RPMI8226 (cell line): ENCODE data around the gene TMEM151A.
"Not testable (repeated sequence)": the region's sequence is repeated elsewhere in the genome, so short reads cannot be mapped to it uniquely, and the experiment has no call there.

ENCODE experiments used
- DNase-seq: peaks from one replicate; pipeline ENCODE4 v3.0.0-alpha.2; 2015

Gene TMEM151A

DNA sequence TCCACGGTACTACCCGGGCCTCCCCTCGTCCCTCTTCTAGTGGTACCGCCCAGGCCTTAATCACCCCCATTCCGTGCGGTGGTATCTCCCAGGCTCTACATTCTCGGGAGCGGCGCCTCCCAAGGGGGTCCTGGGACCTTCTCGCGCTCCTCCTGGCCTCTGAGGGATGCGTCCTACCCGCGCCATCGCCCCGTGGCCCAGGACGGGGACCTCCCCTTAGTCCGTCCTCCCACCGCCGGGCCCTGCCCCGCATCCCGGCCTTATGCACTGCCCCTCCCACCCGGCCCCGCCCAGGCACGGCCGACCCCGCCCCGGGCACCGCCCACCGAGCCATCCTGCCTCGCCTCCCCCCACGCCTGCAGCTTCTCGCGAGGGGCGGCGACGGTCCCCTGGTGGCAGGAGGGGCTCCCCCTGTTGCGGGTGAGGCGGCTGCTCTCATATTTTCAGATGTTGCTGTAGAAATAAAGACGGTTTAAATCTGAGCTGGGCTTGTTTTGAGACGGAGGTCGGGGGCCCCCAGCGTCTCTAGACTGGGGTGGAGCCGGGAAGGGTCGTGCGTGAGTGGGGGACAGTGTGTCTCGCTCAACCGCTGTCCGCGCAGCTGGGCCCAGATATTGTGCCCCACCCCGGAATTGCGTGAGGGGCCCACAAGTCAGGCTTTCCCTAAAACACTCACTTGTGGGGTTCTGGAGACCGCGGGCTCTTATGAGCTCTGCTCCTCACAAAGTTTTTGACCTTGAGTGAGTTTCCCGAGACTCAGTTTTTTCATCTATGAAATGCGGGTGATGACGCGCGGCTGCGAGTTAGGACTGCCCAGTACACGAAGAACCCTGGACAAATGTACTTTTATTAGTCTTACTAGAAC is 24.1 kb upstream of the TMEM151A start:
- peak; percentile 89 for DNase-seq

DNA sequence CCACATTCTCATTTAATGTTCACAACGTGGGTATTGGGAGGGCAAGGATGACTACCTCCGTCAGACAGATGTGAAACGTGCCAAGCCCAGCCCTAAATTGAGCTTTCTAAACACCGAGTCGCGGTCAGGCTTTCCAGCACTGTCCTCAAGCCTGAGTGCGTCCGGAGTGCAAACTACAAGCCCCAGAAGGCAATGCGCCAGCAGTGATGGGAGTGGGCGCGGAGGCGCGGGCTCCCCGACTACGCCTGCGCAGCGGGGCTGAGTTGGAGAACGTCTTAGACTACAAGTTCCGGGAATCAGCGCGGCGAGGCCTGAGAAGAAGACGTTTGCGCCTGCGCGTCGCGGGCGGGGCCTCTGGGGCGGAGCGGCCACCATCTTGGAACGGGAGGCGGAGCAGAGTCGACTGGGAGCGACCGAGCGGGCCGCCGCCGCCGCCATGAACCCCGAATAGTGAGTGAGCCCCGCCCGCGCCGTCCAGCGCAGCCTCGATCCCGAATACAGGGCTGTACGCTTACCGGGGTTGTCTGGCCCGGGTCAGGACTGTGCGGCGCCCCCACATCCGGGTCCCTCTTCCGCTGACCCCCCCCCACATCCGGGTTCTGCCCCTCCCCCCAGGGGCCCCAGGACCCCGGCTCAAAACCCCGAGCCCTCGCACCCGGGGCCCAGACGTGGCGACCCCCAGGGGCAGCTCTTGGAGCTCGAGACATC is 23.3 kb upstream of the TMEM151A start, which contains the start of gene RAB1B:
RAB1B (plus strand) TSS at position 396 of the 708 bp plus-strand sequence; CDS start at position 437, 41 bp downstream.
- DNase-seq = peak; percentile 100

DNA sequence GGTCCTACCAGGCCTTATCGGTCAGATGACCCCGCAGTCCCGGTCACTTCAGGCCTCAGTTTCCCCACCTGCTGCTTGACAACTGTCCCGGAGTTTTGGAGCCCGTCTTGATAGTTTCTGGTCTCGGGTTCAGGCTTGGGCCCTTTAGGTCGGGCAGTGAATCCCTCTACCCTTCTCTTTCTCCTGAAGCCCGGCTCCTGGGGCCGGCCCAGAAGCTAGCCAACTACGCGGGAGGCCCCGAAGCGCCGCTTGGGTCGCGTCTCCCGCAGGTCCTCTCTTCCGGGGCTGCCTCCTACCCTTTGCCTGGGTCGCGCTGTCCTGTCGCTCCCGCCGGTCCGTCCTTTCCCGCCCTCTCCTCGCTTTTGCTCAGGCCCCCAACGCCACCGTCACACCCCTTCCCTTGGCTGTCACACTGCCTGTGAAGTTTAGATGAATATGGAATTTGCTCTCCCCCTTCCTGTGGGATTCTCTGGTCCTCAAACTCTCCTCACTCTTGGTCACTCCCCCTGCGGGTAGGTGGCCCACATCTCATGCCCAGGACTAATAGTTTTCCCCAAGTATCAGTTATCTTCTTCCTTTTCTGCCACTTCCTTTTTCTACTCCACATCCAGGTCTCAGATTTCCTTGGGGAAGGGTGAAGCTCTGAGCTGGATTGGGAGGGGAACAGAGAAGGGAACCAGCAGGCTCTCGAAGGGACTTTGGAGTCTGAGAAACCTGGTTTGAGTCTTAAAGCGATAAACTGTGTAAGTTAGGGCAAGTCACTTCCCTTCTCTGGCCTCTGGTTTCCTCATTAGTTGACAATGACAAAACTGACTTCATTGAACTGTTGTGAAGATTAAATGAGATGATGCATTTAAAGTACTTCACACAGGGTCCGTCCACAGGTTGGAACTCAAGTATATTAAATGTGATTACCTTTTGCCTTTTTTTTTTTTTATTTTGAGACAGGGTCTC is 22.5 kb upstream of the TMEM151A start:
- DNase-seq = peak; percentile 53

DNA sequence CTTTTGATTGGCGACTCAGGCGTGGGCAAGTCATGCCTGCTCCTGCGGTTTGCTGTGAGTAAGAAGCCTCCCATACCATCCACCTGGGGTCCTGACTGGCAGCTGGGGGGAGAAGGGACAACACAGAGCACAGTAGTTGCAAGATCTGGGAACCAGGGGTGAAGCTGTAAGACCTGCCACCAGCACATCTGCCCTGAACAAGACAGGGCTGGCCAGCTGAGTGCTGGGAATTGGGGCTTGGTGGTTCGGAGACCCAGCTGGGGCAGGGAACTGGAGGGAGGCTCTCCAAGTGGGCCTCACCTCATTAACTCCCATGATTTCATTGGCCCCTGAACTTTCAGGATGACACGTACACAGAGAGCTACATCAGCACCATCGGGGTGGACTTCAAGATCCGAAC is 19.9 kb upstream of the TMEM151A start:
- DNase-seq = no peak

DNA sequence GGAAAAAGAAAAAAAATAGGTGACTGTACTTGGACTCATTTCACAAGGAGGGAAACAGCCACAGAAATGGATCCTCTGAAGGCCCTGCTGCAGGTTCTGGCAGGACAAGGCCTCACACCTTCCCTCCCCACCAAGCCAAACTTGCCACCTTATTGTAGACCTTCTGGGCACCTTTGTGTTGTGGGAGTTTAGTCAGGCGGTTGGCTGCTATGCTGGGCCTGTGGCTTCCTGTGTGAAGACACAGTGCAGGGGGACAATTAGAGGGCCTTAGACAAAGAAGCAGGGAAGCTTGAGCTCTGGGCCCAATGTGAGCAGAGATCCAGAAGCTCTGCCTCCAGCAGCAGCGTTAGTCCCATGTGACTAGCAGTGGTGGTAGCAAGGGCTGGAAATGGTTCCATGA is 19.1 kb upstream of the TMEM151A start:
- DNase-seq = no peak

DNA sequence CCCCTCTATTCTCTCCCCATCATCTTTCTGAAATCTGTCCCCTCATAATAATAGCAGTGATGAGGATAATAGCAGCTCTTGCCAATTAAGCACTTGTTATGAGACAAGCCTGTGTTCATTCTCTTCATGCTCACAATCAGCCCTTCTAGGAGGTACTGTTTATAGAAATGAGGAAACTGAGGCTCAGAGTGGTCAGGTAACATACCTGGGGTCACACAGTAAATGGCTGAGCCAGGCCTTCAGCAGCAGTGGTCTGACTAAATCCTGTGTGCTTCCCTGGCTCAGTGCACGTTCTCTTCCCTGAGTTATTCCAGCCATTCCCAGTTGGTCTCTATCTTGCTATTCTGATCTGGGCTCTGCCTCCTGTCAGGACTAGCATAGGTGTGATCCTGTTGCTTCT is 17.5 kb upstream of the TMEM151A start:
- DNase-seq = no peak

DNA sequence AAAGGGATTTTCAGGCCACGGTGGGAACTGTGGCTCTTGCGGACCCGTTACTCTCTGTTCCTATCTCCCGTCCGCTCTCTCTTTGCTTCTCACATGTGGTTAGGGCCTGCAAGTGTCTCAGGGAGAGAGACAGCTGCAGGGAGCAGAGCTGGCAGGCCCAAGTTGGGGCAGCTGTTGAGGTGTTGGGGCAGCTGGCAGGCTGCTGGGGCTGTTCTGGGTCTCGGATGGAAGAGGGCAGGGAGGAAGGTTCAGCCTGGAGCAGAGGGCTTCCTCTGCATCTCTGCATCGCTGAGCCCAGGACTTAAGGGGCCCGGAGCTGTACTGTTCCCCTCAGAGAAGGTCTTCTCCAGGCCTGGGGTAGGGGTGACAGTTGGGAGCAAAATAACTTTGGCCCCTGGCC is 16.3 kb upstream of the TMEM151A start:
- DNase-seq = no peak

DNA sequence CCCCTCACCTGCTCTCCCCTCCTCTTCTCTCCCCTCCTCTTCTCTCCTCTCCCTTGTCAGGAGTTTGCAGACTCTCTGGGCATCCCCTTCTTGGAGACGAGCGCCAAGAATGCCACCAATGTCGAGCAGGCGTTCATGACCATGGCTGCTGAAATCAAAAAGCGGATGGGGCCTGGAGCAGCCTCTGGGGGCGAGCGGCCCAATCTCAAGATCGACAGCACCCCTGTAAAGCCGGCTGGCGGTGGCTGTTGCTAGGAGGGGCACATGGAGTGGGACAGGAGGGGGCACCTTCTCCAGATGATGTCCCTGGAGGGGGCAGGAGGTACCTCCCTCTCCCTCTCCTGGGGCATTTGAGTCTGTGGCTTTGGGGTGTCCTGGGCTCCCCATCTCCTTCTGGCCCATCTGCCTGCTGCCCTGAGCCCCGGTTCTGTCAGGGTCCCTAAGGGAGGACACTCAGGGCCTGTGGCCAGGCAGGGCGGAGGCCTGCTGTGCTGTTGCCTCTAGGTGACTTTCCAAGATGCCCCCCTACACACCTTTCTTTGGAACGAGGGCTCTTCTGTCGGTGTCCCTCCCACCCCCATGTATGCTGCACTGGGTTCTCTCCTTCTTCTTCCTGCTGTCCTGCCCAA is 15.6 kb upstream of the TMEM151A start:
- no peak for DNase-seq

DNA sequence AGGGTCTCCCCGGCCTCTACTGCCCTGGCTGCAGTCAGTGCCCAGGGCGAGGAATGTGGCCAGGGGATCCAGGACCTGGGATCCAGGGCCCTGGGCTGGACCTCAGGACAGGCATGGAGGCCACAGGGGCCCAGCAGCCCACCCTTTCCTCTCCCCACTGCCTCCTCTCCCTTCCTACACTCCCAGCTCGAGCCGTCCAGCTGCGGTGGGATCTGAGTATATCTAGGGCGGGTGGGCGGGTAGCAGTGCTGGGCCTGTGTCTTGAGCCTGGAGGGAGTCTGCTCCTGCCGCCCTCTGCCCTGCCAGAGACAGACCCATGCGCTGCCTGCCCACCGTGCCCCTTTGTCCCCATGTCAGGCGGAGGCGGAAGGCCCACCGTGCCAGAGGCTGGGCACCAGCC is 15.1 kb upstream of the TMEM151A start:
- not testable (repeated sequence) for DNase-seq

DNA sequence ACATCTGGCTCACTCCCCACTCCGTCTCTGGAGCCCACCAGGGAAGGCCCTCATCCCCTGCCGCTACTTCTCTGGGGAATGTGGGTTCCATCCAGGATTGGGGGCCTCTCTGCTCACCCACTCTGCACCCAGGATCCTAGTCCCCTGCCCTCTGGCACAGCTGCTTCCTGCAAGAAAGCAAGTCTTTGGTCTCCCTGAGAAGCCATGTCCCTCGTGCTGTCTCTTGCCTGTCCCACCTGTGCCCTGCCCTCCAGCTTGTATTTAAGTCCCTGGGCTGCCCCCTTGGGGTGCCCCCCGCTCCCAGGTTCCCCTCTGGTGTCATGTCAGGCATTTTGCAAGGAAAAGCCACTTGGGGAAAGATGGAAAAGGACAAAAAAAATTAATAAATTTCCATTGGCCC is 14.6 kb upstream of the TMEM151A start:
- not testable (repeated sequence) for DNase-seq

DNA sequence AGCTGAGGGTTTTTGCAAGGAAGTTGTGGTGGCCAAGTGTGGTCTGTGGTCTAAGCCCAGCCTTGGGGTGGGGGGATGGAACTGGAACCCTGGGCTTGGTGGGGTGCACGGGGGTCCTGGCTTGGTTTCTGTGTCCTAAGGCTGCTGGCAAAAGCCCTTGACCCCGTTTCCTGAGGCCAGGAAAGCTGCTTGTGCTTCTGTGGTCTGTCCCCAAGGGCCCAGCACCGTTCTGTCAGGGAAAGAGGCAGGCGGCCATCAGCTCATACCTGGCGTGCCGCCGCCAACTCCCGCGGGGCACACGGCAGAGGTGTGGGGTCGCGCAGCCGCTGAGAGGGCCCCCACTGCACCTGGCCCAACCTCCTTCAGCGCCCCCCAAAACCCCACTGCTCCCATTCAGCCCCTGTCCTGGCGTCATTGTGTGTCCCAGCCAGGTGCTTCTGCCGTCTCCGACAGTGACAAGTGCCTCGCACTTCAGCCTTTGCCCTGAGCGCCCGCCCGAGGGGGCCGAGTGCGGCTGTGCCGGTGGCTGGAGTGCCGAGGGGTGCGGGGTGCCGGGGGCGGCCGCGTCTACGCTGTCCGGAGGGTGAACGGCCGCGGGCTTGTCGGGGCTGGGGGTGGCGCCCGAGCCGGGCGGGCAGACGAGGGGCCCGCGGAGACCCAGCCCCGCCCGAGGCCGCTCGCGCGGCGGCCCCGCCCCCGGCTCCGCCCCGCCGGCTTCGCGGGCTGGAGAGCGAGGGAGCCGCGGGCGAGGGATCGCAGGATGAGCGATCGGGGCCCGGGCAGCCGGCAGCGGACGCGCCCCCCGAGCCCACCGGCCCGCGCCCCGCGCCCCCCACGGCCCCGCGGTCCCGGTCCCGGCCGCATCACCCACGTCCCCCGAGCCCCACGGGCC is 14.0 kb upstream of the TMEM151A start, which contains the start of gene CNIH2:
CNIH2 (plus strand) TSS at position 705 of the 892 bp plus-strand sequence. CDS start 282 bp downstream, outside the sequence.
- DNase-seq = peak; percentile 54

DNA sequence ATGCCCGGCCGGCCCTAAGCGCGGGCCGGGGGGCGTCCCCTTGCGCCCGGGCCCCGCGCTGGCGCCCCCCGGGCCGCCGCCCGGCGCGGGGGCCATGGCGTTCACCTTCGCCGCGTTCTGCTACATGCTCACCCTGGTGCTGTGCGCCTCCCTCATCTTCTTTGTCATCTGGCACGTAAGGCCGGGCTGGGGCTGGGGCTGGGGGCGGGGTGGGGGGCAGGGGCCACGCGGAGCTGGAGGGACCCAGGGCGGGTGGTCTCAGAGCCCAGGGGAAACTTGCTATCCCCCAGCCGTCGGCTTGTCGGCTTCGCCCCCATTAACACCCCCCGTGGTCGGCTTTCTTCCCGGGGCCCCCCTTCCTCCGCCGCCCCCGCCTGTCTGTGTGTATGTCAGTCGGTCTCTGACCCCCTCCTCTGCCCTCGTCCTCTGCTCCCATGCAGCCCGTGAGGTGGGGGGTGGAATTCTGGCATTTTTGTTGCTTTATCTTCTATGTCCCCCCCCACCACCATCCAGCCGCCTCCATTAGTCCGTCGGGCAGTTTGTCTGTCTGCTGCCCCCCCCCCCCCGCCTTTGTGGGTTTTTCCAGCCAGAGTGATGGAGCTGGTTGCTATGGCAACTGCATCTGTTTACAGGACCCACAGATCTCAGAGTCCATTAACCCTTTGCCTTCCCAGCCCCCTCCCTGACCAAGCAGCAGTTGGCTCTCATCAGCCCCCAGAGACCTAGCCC is 13.2 kb upstream of the TMEM151A start:
- no peak for DNase-seq

DNA sequence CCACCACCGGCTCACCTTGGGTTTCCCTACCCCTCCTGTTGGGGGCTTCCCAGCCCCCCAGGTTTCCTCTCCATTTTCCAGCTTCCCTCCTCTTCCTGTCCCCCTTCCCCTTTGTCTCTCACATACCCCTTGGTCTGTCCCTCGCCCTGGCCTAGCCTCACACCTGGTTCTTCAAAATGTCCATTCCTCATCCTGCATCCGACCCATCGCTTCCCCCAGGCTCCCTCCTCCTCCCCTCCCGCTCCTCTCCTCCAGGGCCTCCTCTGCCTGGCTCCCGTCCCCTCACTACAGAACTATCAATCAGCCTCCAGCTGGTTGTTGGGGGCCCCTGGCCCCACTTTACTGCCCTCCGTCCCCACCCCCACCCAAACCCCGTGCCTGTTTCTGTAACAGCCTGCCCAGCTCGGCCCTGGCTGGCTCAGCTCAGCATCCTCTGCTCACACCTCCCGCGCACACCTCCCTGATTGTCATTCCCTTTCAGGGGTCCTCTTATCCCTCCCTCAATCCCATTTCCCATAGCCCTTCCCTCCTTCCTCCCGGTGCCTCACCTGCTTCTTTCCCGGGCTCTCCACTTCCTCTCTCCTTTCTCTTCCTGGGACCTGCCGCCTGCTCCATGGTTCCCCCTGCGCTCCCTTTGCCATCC is 12.5 kb upstream of the TMEM151A start:
- DNase-seq = no peak

DNA sequence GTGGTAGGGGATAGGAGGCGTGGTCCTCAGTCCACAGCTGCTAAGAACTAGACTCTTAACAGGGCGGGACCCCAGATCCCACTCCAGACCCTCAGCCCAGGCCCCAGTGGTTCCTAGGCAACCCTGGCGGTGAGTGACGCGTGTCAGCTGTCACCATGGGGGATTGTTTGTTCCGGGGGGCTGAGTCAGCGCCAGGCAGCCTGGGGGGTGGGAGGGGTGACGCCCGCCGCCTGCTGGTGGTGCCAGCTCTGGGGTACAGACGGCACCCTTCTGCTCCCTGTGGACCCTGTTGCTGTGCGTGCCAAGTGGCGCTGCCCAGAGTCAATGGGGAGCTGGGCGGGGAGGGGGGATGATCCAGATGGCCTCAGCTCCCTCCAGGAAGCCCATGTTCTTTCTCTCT is 11.3 kb upstream of the TMEM151A start:
- no peak for DNase-seq

DNA sequence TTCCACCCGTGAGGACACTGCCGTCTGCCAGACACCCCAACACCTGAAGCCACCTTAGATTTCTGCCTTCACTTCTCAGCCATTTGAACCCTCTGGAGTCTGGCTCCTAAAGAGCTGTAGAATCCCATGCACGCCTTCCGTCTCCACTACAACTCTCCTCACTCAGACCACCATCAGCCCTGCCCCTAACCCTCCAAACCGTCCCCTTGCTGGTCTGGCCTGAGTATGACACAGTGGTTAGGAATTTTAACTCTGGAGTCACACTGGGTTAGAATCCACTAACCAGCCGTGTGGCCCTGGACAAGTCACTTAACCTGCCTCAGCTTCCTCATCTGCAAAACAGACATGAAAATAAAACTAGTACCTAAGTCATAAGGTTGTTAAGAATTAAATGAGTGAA is 10.7 kb upstream of the TMEM151A start:
- no peak for DNase-seq

DNA sequence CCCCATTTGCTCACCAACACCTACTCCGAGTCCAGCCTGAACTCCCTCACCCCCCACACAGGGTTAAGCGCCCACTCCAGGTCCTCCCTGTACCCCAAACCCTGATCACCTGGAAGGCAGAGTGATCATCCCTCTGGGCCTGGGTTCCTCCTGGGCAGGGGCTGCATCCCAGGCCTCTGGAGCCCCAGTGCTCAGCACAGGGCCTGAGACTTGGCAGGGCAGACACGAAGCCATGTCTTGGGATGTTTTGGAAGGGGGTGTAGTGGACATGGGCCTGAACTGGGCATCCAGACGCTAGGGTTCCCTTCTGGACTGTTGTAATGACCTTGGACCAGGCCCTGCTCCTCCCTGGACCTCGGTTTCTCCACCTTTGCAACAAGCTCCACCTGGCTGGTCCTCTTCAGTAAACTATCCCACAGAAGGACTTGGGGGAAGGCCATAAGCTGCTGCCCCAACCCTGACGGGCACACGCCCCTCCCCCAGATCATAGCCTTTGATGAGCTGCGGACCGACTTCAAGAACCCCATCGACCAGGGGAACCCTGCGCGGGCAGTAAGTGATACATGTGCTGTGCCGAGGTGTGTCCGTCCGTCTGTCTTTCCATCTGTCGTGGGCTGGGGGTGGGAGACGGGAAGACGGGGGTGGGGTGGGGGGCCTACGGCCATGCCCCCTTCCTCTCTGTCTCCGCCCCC is 9.8 kb upstream of the TMEM151A start:
- no peak for DNase-seq

DNA sequence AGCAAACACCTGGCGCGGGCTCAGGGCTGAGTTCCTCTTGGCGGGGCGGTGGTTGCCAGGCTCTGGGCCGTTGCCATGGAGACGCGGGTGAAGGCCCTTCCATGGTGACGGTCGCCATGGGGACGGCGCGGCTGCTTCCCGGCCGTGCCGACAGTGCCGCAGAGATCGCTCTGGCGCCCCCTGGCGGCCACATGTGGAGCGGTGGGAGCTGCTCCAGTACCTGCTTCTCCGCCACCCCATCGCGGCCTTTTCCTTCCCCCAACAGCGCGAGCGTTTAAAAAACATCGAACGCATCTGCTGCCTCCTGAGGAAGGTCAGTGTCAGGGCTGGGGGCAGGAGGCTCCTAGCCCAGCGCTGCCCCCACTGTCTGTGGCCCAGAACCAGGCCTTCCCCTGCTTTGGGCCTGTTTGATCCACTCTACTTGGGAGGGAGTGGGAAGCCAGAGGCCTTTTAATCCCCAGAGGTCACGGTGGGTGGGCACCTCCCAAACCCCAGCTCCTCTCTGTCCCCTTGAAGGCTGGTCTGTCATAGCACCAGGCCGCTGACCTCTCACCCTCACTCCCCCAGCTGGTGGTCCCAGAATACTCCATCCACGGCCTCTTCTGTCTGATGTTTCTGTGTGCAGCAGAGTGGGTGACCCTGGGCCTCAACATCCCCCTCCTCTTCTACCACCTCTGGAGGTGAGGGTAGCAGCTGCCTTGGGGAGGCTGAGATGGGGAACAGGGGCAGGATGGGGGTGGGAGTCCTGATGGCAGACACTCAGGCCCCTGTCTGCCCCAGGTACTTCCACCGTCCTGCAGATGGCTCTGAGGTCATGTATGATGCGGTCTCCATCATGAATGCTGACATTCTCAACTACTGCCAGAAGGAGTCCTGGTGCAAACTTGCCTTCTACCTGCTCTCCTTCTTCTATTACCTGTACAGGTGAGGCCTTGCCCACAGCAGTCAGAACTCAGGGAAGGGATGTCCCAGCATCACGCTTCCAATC is 8.9 kb upstream of the TMEM151A start:
- DNase-seq = peak; percentile 100

DNA sequence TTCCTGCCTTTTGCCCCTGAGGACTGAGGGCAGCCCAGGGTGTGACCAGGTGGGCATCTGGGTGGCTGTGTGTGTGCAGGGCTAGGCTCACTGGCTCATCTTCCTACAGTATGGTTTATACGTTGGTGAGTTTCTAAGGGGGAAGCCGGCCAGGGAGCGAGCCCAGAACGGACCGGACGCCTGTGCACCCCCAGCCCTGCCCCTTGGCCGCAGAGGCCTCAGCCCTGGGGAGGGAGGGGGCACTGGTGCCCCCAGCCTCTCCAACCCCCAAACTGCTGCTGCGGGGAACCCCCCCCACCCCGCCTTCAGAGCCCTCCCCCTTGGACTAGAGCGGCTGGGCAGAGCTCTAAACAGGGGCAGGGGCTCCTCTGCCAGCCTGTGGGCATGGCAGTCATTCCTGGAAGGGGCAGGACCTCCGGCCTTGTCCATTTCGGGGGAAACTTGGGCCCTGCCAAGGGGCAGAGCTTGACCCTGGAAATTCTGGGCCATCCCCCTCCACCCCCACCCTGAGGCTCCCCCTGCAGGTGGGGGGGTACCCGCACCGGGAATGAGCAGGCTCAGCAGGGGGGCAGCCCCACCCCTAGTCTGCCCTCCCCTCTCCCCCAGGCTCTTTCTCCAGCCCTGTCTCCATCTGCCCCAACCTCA is 8.1 kb upstream of the TMEM151A start:
- DNase-seq = no peak
